WTC11 (cell line): ENCODE results near the gene LGR6.

ENCODE experiments used
- ARID4B ChIP-seq: sonication (generic); formaldehyde crosslinking; IDR thresholded peaks from 2 replicates; pipeline ENCODE4 v1.8.0; 2023; ENCODE audit warnings: missing genetic modification reagents, mild to moderate bottlenecking, borderline replicate concordance
- ATF3 ChIP-seq: sonication (generic); formaldehyde crosslinking; conservative IDR thresholded peaks from 2 replicates; pipeline ENCODE4 v1.8.1; 2022; ENCODE audit warnings: mild to moderate bottlenecking, missing genetic modification reagents
- JAZF1 ChIP-seq: fragments of 250-450 bp; sonication (Bioruptor Pico); IDR thresholded peaks from 2 replicates; pipeline ENCODE4 v1.9.0; 2021; ENCODE audit warnings: moderate library complexity, mild to moderate bottlenecking, inconsistent platforms
- MXD4 ChIP-seq: fragments of 250-450 bp; sonication (Bioruptor Pico); IDR thresholded peaks from 2 replicates; pipeline ENCODE4 v1.8.0; 2021; ENCODE audit warnings: mild to moderate bottlenecking, moderate library complexity, borderline replicate concordance
- NR1H2 ChIP-seq: sonication (generic); formaldehyde crosslinking; IDR thresholded peaks from 2 replicates; pipeline ENCODE4 v1.9.0; 2021; ENCODE audit warnings: mild to moderate bottlenecking, moderate library complexity, missing genetic modification reagents
- NR2C2 ChIP-seq: sonication (generic); formaldehyde crosslinking; IDR thresholded peaks from 2 replicates; pipeline ENCODE4 v1.8.0; 2022; ENCODE audit warnings: mild to moderate bottlenecking, missing genetic modification reagents
- TF ChIP-seq, protein P1 (sequence below): fragments of 200-600 bp; IDR thresholded peaks from 2 replicates; pipeline ENCODE4 v1.8.0; 2022; ENCODE audit warnings: antibody characterized with exemption

DNA sequence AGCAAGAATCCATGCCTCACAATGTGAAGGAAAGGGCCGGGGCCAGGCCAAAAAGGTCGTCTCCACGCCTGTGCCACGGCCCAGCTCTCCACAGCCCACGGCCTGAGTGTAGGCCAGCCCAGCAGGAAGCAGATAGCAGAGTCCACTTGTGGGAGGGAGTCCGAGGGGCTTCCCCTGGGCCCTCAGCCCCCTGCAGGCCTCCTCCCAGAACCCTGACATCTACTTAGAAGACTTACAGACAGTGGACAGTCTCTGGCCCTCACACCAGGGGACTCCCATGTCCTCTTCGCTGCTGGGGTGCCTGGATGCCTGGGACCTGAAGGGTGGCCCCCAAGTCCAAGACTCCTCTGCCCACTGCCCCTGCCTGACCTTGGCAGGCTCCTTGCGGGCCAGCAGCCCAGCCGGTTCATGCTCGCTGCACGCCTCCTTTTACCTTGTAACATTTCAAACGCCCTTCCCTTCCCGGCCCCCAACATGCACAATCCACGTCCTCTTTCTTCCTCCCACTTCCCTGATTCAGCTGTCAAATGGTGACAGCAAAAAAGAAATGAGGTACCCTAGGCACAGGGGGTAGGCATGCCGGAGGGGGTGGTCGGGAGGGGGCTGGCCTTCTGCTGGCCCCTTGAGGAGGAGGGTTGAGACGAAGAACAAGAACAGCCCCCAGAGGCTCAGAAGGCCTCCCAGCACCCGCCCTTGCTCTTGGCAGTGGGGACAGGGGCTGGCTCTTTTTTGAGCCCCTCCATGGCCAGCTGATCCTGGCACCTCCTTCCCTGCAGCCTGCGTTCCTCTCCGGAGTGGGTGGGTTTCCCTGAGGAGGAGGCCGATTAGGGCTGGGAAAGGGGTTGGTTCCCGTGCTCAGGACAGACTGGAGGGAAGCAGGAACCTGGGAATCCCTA, 32.2 kb upstream of the LGR6 start:
- TF ChIP-seq, protein P1, sequence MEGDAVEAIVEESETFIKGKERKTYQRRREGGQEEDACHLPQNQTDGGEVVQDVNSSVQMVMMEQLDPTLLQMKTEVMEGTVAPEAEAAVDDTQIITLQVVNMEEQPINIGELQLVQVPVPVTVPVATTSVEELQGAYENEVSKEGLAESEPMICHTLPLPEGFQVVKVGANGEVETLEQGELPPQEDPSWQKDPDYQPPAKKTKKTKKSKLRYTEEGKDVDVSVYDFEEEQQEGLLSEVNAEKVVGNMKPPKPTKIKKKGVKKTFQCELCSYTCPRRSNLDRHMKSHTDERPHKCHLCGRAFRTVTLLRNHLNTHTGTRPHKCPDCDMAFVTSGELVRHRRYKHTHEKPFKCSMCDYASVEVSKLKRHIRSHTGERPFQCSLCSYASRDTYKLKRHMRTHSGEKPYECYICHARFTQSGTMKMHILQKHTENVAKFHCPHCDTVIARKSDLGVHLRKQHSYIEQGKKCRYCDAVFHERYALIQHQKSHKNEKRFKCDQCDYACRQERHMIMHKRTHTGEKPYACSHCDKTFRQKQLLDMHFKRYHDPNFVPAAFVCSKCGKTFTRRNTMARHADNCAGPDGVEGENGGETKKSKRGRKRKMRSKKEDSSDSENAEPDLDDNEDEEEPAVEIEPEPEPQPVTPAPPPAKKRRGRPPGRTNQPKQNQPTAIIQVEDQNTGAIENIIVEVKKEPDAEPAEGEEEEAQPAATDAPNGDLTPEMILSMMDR = no peak
- no peak for TF ChIP-seq JAZF1 (CRISPR knock-in tag)
- TF ChIP-seq MXD4 (CRISPR knock-in tag) = no peak
- TF ChIP-seq ATF3 (CRISPR knock-in tag) = no peak
- TF ChIP-seq NR1H2 = no peak
- TF ChIP-seq NR2C2 (CRISPR knock-in tag) = no peak
- no peak for TF ChIP-seq ARID4B (CRISPR knock-in tag)
